Measurements from ENCODE around the gene SLC11A1. TPM values are rescaled to one million over a fixed set of nuclear protein-coding genes. Genes with fewer than 3 reads are reported as not detected.

Gene SLC11A1
- total RNA-seq, 3 donors from 2014 or later (not counting 1 experiment from before 2014, with no cell fraction given): 17.9 to 53.5 (median 35.5) TPM

- Histone ChIP-seq H3K4me3 (ENCODE audit: low read length) (no peak overlapping the region), H3K36me3 (ENCODE audit: control insufficient read depth, insufficient read depth, low read length) (no peaks in the 10 kb centered on the region), H3K9me3 (ENCODE audit: control insufficient read depth, insufficient read depth, low read length) (no peaks in the 10 kb centered on the region), H3K4me1 (ENCODE audit: control insufficient read depth, insufficient read depth, low read length) (no peaks in the 10 kb centered on the region), H3K27me3 (ENCODE audit: control insufficient read depth, insufficient read depth, low read length) (no peaks in the 10 kb centered on the region), H3K27ac (ENCODE audit: low read length) (no peak overlapping the region)
- Mint-ChIP-seq H3K27ac (no peak overlapping the region), H3K27me3 (ENCODE audit: low read depth in 2 of 2) (no peaks in the 10 kb centered on the region), H3K4me3 (no peak overlapping the region), H3K9me3 (no peaks in the 10 kb centered on the region), H3K4me1 (no peaks in the 10 kb centered on the region), H3K36me3 (no peaks in the 10 kb centered on the region)
- intact Hi-C loops (cut with micrococcal nuclease): no loop called here
- no peak for DNase-seq
- ATAC-seq: no peak
- 98% methylated on average over 2 of the region's 2 CpGs for WGBS (ENCODE audit: insufficient coverage)
- no peak for TF ChIP-seq CTCF (IDR thresholded peaks at IDR 0.05)
Measured at GRCh38 chr2:218421027-218421426, 39.0 kb downstream of the SLC11A1 start.

DNA sequence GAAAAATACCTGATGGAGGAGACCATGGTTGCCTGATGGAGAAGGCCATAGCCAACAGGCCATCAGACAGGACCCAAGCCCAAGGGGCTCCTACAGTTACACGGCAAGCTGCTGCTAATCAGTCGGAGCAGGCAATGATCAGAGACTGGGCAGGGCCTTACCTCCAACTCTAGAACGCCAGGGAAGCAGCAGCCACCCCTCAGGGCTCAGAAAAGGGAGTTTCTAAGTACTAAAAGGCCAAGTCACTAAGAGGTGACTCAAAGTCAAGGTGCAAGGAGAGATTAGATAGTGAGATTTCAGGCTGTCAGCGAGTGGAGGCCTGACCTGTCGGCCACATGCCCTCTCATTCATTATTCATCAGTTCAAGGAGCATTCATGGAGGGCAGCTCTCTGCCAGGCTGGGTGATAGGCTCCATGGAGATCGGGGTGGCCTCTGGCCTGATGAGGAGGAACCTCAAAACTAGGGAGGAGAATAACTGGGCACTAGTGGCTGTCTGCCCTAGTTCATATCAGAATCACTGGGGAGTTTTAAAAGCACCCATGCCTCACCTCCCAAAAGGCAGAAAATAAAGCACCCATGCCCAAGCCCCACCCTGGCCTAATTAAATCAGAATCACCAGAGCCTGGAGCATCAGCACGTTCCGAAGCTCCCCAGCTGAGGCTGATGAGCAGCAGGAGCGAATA is 40.5 kb downstream of the SLC11A1 start:
- ATAC-seq: no peak
- WGBS (ENCODE audit: insufficient coverage): 91% methylated on average over 9 of the region's 9 CpGs

DNA sequence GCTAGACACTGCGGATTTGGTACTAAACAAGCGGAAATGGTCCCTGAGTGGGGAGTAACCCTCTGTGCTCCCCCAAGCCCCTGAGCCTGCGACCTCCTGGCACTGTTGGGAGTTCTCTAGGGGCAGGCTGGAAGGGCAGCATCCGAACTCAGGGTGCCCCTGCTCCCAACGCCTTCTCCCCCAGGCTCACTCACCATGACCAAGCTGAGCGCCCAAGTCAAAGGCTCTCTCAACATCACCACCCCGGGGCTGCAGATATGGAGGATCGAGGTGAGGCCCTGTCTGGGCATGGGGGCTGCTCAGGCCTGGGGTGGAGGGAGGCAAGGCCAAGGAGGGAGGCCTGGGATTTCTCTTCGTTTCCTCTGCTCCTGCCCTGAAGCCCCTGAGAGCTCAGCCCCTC is 41.5 kb downstream of the SLC11A1 start:
- Mint-ChIP-seq H3K4me1 (no peaks in the 10 kb centered on the region), H3K36me3 (no peaks in the 10 kb centered on the region), H3K27me3 (ENCODE audit: low read depth in 2 of 2) (no peaks in the 10 kb centered on the region), H3K4me3 (no peak overlapping the region), H3K9me3 (no peaks in the 10 kb centered on the region), H3K27ac (no peak overlapping the region)
- no peak for TF ChIP-seq CTCF (IDR thresholded peaks at IDR 0.05)
- Histone ChIP-seq H3K27ac (ENCODE audit: low read length) (no peak overlapping the region), H3K4me3 (ENCODE audit: low read length) (no peak overlapping the region), H3K36me3 (ENCODE audit: control insufficient read depth, insufficient read depth, low read length) (no peaks in the 10 kb centered on the region), H3K4me1 (ENCODE audit: control insufficient read depth, insufficient read depth, low read length) (no peaks in the 10 kb centered on the region), H3K27me3 (ENCODE audit: control insufficient read depth, insufficient read depth, low read length) (no peaks in the 10 kb centered on the region), H3K9me3 (ENCODE audit: control insufficient read depth, insufficient read depth, low read length) (no peaks in the 10 kb centered on the region)
- 84% methylated on average over 7 of the region's 9 CpGs for WGBS (ENCODE audit: insufficient coverage)
- ATAC-seq (no peak), DNase-seq (no peak)
- intact Hi-C loops (cut with micrococcal nuclease): no loop called here

More for the DNA sequence above, 40.5 kb downstream of the SLC11A1 start:
- Histone ChIP-seq H3K9me3 (ENCODE audit: control insufficient read depth, insufficient read depth, low read length) (no peaks in the 10 kb centered on the region), H3K4me1 (ENCODE audit: control insufficient read depth, insufficient read depth, low read length) (no peaks in the 10 kb centered on the region), H3K4me3 (ENCODE audit: low read length) (no peak overlapping the region), H3K27me3 (ENCODE audit: control insufficient read depth, insufficient read depth, low read length) (no peaks in the 10 kb centered on the region), H3K36me3 (ENCODE audit: control insufficient read depth, insufficient read depth, low read length) (no peaks in the 10 kb centered on the region), H3K27ac (ENCODE audit: low read length) (no peak overlapping the region)
- DNase-seq: no peak
- no peaks in the 10 kb centered on the region for H3K27me3 Mint-ChIP-seq (ENCODE audit: low read depth in 2 of 2)
- no peaks in the 10 kb centered on the region for H3K9me3 Mint-ChIP-seq
- no peaks in the 10 kb centered on the region for H3K36me3 Mint-ChIP-seq
- H3K4me1 Mint-ChIP-seq: no peaks in the 10 kb centered on the region
- H3K4me3 Mint-ChIP-seq: no peak overlapping the region
- H3K27ac Mint-ChIP-seq: no peak overlapping the region
- intact Hi-C loops (cut with micrococcal nuclease): no loop called here
- TF ChIP-seq CTCF (IDR thresholded peaks at IDR 0.05): no peak

GRCh38 chr2:218425531-218425930 is 43.5 kb downstream of the SLC11A1 start:
- intact Hi-C loops (cut with micrococcal nuclease): no loop called here
- Mint-ChIP-seq H3K27ac (no peak overlapping the region), H3K9me3 (no peaks in the 10 kb centered on the region), H3K4me1 (no peaks in the 10 kb centered on the region), H3K27me3 (ENCODE audit: low read depth in 2 of 2) (no peaks in the 10 kb centered on the region), H3K4me3 (no peak overlapping the region), H3K36me3 (no peaks in the 10 kb centered on the region)
- H3K27ac ChIP-seq (ENCODE audit: low read length): no peak overlapping the region
- H3K36me3 ChIP-seq (ENCODE audit: control insufficient read depth, insufficient read depth, low read length): no peaks in the 10 kb centered on the region
- no peaks in the 10 kb centered on the region for H3K27me3 ChIP-seq (ENCODE audit: control insufficient read depth, insufficient read depth, low read length)
- ATAC-seq (no peak), DNase-seq (no peak)
- no peak for TF ChIP-seq CTCF (IDR thresholded peaks at IDR 0.05)
- peaks cover 5% of the 10 kb centered on the region for H3K4me1 ChIP-seq (ENCODE audit: control insufficient read depth, insufficient read depth, low read length)
- no peak overlapping the region for H3K4me3 ChIP-seq (ENCODE audit: low read length)
- WGBS (ENCODE audit: insufficient coverage): 91% methylated on average over 10 of the region's 10 CpGs
- no peaks in the 10 kb centered on the region for H3K9me3 ChIP-seq (ENCODE audit: control insufficient read depth, insufficient read depth, low read length)
